Astrocyte (in vitro differentiated cells and primary cell): Measurements from ENCODE around the gene APBB2.

Experiments
- EZH2 ChIP-seq: IDR thresholded peaks from 2 replicates; pipeline ENCODE4 v1.6.1; 2012; ENCODE audit warnings: mild to moderate bottlenecking, low read length, inconsistent platforms; ENCODE audit not compliant: insufficient read depth
- TF ChIP-seq, protein P1 (sequence below): IDR thresholded peaks from 2 replicates; pipeline ENCODE4 v1.5.1; 2011; ENCODE audit warnings: low read depth, mild to moderate bottlenecking, inconsistent platforms, low read length, moderate library complexity; ENCODE audit not compliant: insufficient read depth

DNA sequence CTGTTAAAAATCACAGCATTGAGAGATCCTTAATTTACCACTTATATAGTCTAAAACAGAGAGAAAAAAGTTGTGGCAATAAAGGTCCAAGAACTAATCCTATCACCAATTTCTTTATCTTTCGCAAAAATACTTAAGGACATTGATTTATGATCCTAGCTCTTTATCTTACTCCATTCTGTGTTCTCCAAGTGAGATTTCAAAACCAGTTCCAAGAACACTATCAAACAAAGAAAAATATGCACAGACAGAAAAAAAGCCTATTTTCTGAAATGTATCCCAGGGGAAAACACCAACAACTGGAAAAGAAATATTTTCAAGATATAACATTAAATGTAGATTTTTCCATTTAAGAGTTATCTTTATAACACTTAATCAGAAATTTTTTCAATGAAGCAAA lies 172.8 kb downstream of the APBB2 start:
- TF ChIP-seq, protein P1, sequence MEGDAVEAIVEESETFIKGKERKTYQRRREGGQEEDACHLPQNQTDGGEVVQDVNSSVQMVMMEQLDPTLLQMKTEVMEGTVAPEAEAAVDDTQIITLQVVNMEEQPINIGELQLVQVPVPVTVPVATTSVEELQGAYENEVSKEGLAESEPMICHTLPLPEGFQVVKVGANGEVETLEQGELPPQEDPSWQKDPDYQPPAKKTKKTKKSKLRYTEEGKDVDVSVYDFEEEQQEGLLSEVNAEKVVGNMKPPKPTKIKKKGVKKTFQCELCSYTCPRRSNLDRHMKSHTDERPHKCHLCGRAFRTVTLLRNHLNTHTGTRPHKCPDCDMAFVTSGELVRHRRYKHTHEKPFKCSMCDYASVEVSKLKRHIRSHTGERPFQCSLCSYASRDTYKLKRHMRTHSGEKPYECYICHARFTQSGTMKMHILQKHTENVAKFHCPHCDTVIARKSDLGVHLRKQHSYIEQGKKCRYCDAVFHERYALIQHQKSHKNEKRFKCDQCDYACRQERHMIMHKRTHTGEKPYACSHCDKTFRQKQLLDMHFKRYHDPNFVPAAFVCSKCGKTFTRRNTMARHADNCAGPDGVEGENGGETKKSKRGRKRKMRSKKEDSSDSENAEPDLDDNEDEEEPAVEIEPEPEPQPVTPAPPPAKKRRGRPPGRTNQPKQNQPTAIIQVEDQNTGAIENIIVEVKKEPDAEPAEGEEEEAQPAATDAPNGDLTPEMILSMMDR: no peak
- no peak for TF ChIP-seq EZH2
